H1 (cell line): ENCODE results near the gene PMEPA1.

Experiments
- EGR1 ChIP-seq: IDR thresholded peaks from 2 replicates; pipeline ENCODE4 v1.6.1; 2011; ENCODE audit warnings: low read depth, low read length, borderline replicate concordance
- EP300 ChIP-seq, 2 experiments: IDR thresholded peaks; 1 replicate in 1 of 2; 2 replicates in 1 of 2; pipeline ENCODE4 v1.6.1; 2011 to 2012; ENCODE audit warnings: low read depth in 2 of 2, low read length in 2 of 2, mild to moderate bottlenecking in 2 of 2, borderline replicate concordance in 1 of 2, inconsistent platforms in 1 of 2, moderate library complexity in 1 of 2
- POLR2A ChIP-seq, 2 experiments: IDR thresholded peaks; 1 replicate in 1 of 2; 2 replicates in 1 of 2; pipeline ENCODE4 v1.6.1; 2011; ENCODE audit warnings: low read depth in 2 of 2, low read length in 2 of 2, mild to moderate bottlenecking in 2 of 2; ENCODE audit errors: control extremely low read depth in 1 of 2
- TF ChIP-seq, protein P1 (sequence below), 3 experiments: IDR thresholded peaks; 1 replicate in 2 of 3; 2 replicates in 1 of 3; pipeline versions ENCODE4 v1.5.1 to v1.6.1; 2011; ENCODE audit warnings: low read length in 3 of 3, mild to moderate bottlenecking in 3 of 3, inconsistent platforms in 2 of 3, low read depth in 1 of 3, moderate library complexity in 1 of 3; ENCODE audit not compliant: insufficient read depth in 1 of 3; ENCODE audit errors: control extremely low read depth in 1 of 3

DNA sequence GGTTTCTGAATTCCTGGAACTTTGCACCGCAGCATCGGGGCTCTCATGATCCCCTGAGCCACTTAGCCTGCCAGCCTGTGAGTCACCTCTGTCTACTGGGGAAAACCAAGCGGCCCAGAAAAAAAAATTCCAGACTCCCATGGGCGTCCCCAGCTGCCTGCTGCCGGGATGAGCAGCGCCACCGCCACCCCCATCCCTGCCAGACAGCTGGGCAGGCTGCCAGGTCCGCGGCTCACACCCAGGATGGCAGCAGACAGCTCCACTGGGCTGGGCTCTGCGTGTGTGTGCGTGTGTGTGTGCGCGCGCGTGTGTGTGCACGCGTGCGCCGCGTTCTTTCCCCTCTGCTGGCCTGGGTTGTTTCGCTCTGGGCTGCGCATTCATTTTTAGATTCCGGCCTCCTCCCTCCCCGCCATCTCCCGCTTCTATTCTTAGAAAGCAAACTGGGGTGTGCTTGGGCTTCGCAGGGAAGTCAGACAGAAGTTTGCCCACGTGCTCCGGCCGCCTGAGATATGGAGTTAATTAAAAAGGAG lies 38.9 kb upstream of the PMEPA1 start:
- TF ChIP-seq EGR1, result no peak
- no peak for TF ChIP-seq POLR2A (IDR thresholded peaks at IDR 0.05; ENCODE audit: control extremely low read depth in 1 of 2, low read depth in 2 of 2, low read length in 2 of 2)
- TF ChIP-seq EP300 (IDR thresholded peaks at IDR 0.05; ENCODE audit: borderline replicate concordance in 1 of 2, low read depth in 2 of 2, low read length in 2 of 2), result no peak
- TF ChIP-seq, protein P1, sequence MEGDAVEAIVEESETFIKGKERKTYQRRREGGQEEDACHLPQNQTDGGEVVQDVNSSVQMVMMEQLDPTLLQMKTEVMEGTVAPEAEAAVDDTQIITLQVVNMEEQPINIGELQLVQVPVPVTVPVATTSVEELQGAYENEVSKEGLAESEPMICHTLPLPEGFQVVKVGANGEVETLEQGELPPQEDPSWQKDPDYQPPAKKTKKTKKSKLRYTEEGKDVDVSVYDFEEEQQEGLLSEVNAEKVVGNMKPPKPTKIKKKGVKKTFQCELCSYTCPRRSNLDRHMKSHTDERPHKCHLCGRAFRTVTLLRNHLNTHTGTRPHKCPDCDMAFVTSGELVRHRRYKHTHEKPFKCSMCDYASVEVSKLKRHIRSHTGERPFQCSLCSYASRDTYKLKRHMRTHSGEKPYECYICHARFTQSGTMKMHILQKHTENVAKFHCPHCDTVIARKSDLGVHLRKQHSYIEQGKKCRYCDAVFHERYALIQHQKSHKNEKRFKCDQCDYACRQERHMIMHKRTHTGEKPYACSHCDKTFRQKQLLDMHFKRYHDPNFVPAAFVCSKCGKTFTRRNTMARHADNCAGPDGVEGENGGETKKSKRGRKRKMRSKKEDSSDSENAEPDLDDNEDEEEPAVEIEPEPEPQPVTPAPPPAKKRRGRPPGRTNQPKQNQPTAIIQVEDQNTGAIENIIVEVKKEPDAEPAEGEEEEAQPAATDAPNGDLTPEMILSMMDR (IDR thresholded peaks at IDR 0.05; ENCODE audit: control extremely low read depth in 1 of 3, insufficient read depth in 1 of 3, low read depth in 1 of 3, low read length in 3 of 3), result no peak
